Tibial artery (tissue), 4 donors: Measurements from ENCODE around the gene RBMS3.

ENCODE experiments used
- DNase-seq, 2 donors: peaks; one replicate each; pipeline ENCODE4 v3.0.0-alpha.2; 2019
- H3K27ac ChIP-seq, 2 donors: fragments of 200-600 bp; sonication (generic) in 1 of 2; 1 replicate in 1 of 2; 2 replicates in 1 of 2; pipeline ENCODE4 v1.5.1; 2018 to 2019; ENCODE audit warnings: mild to moderate bottlenecking in 1 of 2
- H3K27me3 ChIP-seq, 2 donors: fragments of 200-600 bp; sonication (generic) in 1 of 2; one replicate each; pipeline versions ENCODE4 v1.5.1 to v1.6.0; 2016 to 2019
- H3K36me3 ChIP-seq, 3 donors: fragments of 200-600 bp; sonication (generic) in 2 of 3; one replicate each; pipeline ENCODE4 v1.5.1; 2016 to 2019; ENCODE audit warnings: mild to moderate bottlenecking in 2 of 3
- H3K4me1 ChIP-seq, 4 donors: fragments of 200-600 bp; sonication (generic) in 2 of 4; 1 replicate in 3 of 4; 2 replicates in 1 of 4; pipeline ENCODE4 v1.5.1; 2016 to 2019
- H3K4me3 ChIP-seq, 2 donors: fragments of 200-600 bp; sonication (generic) in 1 of 2; 1 replicate in 1 of 2; 2 replicates in 1 of 2; pipeline ENCODE4 v1.5.1; 2018 to 2019; ENCODE audit warnings: mild to moderate bottlenecking in 2 of 2
- H3K9me3 ChIP-seq, 3 donors: fragments of 200-600 bp; sonication (generic) in 1 of 3; one replicate each; pipeline ENCODE4 v1.5.1; 2016 to 2019
- CTCF ChIP-seq, 2 experiments: fragments of 200-600 bp in 1 of 2; fragments of 450-650 bp in 1 of 2; IDR thresholded peaks; one replicate each; pipeline ENCODE4 v1.5.1; 2017 to 2019; ENCODE audit warnings: antibody characterized with exemption in 2 of 2, mild to moderate bottlenecking in 1 of 2, moderate library complexity in 1 of 2
- intact Hi-C: fragments of 100-400 bp; cut with DNase I; formaldehyde crosslinking; loops from one replicate; pipeline ENCODE4 v1.15.0; 2023; ENCODE audit warnings: low total_unique reads

Gene RBMS3

DNA sequence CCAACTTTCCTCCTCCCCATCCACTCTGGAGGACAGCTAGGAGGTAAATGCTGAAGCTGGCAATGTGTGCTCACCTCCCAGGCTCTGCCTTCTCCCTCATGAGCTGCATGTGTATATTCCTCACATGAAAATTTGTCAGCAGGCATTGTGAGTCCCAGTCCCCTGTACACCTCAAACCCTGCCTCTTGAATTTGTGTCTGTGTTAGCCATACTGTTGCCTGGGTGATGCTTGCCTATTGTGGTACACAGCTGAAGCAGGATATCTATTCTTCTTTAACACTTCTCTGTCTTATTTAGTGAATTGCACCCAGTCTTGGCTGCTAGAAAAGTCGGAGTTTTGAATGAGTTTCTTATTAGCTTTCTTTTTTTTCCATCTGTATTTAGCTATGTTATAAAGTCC is 739.5 kb downstream of the RBMS3 start:
- intact Hi-C loops: no loop called here
- TF ChIP-seq CTCF (IDR thresholded peaks at IDR 0.05): no peak

DNA sequence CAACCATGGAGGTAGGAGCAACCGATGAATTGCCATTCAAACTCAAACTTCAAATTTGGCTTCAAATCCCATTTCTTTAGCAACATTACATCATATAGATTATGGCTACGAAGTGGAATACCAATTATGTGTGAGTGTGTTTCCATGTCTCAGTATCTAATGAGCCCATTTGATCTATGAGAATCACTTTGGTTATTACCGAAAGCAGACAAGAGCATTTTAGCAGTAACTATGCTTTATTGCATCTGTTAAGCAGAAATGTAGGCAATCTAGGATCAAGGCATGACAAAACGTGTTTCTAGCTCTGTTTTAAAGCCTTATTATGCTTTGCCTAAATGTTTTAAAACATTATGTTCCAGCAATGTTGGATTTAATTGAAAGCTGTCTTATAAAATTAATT is 743.6 kb downstream of the RBMS3 start:
- Histone ChIP-seq H3K27ac (no peak overlapping the region), H3K4me1 (no peaks in the 10 kb centered on the region), H3K9me3 (no peaks in the 10 kb centered on the region), H3K4me3 (no peak overlapping the region), H3K36me3 (no peaks in the 10 kb centered on the region), H3K27me3 (no peaks in the 10 kb centered on the region)
- TF ChIP-seq CTCF (IDR thresholded peaks at IDR 0.05): no peak
- intact Hi-C loops: no loop called here
- no peak for DNase-seq

More for the DNA sequence above, 739.5 kb downstream of the RBMS3 start:
- Histone ChIP-seq H3K9me3 (no peaks in the 10 kb centered on the region), H3K27me3 (no peaks in the 10 kb centered on the region), H3K4me1 (no peaks in the 10 kb centered on the region), H3K36me3 (no peaks in the 10 kb centered on the region), H3K4me3 (no peak overlapping the region), H3K27ac (no peak overlapping the region)
- DNase-seq: no peak

GRCh38 chr3:30026851-30027250 is 746.0 kb downstream of the RBMS3 start:
- H3K4me1 ChIP-seq: no peaks in the 10 kb centered on the region
- H3K36me3 ChIP-seq: no peaks in the 10 kb centered on the region
- H3K9me3 ChIP-seq: no peaks in the 10 kb centered on the region
- H3K27me3 ChIP-seq: no peaks in the 10 kb centered on the region
- no peak for TF ChIP-seq CTCF (IDR thresholded peaks at IDR 0.05)
- no peak for DNase-seq
- intact Hi-C loops: no loop called here
- H3K27ac ChIP-seq: no peak overlapping the region
- H3K4me3 ChIP-seq: no peak overlapping the region

GRCh38 chr3:30034246-30034991 is 753.5 kb downstream of the RBMS3 start:
- Histone ChIP-seq H3K4me1 (no peaks in the 10 kb centered on the region), H3K4me3 (no peak overlapping the region), H3K27ac (no peak overlapping the region), H3K27me3 (no peaks in the 10 kb centered on the region), H3K9me3 (no peaks in the 10 kb centered on the region), H3K36me3 (no peaks in the 10 kb centered on the region)
- intact Hi-C loops: no loop called here
- no peak for DNase-seq
- TF ChIP-seq CTCF (IDR thresholded peaks at IDR 0.05): no peak

GRCh38 chr3:30035935-30036567 is 755.2 kb downstream of the RBMS3 start:
- Histone ChIP-seq H3K27me3 (no peaks in the 10 kb centered on the region), H3K36me3 (no peaks in the 10 kb centered on the region), H3K9me3 (no peaks in the 10 kb centered on the region), H3K4me3 (no peak overlapping the region), H3K27ac (no peak overlapping the region), H3K4me1 (no peaks in the 10 kb centered on the region)
- no peak for TF ChIP-seq CTCF (IDR thresholded peaks at IDR 0.05)
- no peak for DNase-seq
- intact Hi-C loops: no loop called here
